Hindlimb muscle (tissue), 1 donor: ENCODE measurements around the gene MOGAT1. TPM values are rescaled to one million over a fixed set of nuclear protein-coding genes. Genes with fewer than 3 reads are reported as not detected.
A peak's percentile ranks its signal among the peaks of the same experiment; 100 is the strongest.

Source experiments
- DNase-seq: peaks from one replicate; pipeline ENCODE4 v3.0.0-alpha.2; 2013
- polyA plus RNA-seq: library from polyadenylated mRNA; unstranded; fragments of 120-200 nt; gene quantifications from one replicate; pipeline ENCODE4 v1.2.1, GENCODE V29; 2013; ENCODE audit not compliant: insufficient read length

Gene MOGAT1
- polyA plus RNA-seq: 0.31 TPM

- DNase-seq: no peak
These were observed at the start of gene MOGAT1 for GRCh38 chr2:222671259-222672067. MOGAT1 (plus strand) TSS chr2:222671658; CDS start chr2:222671786, 128 bp downstream.

GRCh38 chr2:222621893-222622292, 49.6 kb upstream of the MOGAT1 start:
- no peak for DNase-seq

- no peak for DNase-seq
These were observed 48.5 kb upstream of the MOGAT1 start for GRCh38 chr2:222622910-222623309.

- DNase-seq: no peak
These were observed 47.6 kb upstream of the MOGAT1 start for GRCh38 chr2:222623756-222624309.

- DNase-seq: no peak
These were observed 43.7 kb upstream of the MOGAT1 start for GRCh38 chr2:222627764-222628163.

- DNase-seq: no peak
These were observed 36.2 kb upstream of the MOGAT1 start for GRCh38 chr2:222635295-222635694.

- no peak for DNase-seq
These were observed 34.4 kb upstream of the MOGAT1 start for GRCh38 chr2:222637067-222637466.

- DNase-seq: no peak
These were observed 30.1 kb upstream of the MOGAT1 start for GRCh38 chr2:222641336-222641735.

- no peak for DNase-seq
These were observed 28.3 kb upstream of the MOGAT1 start for GRCh38 chr2:222643134-222643533.

- DNase-seq: no peak
These were observed 25.4 kb upstream of the MOGAT1 start for GRCh38 chr2:222646008-222646407.

- no peak for DNase-seq
These were observed 21.7 kb upstream of the MOGAT1 start for GRCh38 chr2:222649801-222650200.

GRCh38 chr2:222651718-222652418, 19.6 kb upstream of the MOGAT1 start:
- DNase-seq: no peak

- no peak for DNase-seq
These were observed 18.8 kb upstream of the MOGAT1 start for GRCh38 chr2:222652491-222653255.

- DNase-seq: no peak
These were observed 18.2 kb upstream of the MOGAT1 start for GRCh38 chr2:222653280-222653679.

- peak; percentile 96 for DNase-seq
These were observed 15.5 kb upstream of the MOGAT1 start, which contains the start of gene FARSB for GRCh38 chr2:222655787-222656525. FARSB (minus strand) TSS chr2:222656092; CDS start chr2:222656073, 19 bp downstream.

GRCh38 chr2:222656526-222657446, 14.7 kb upstream of the MOGAT1 start:
- DNase-seq: no peak

GRCh38 chr2:222663479-222663878, 8.0 kb upstream of the MOGAT1 start:
- DNase-seq: no peak

GRCh38 chr2:222668494-222669154, 2.8 kb upstream of the MOGAT1 start:
- no peak for DNase-seq

- no peak for DNase-seq
These were observed 2.1 kb upstream of the MOGAT1 start for GRCh38 chr2:222669353-222669752.
